K562 (cell line): ENCODE data around the gene SUCNR1. TPM values are rescaled to one million over a fixed set of nuclear protein-coding genes. Genes with fewer than 3 reads are reported as not detected.

Experiments
- ARID1B ChIP-seq: fragments of 450-650 bp; IDR thresholded peaks from 2 replicates; pipeline ENCODE4 v1.6.1; 2016; ENCODE audit warnings: antibody characterized with exemption, mild to moderate bottlenecking, inconsistent platforms
- BRF1 ChIP-seq: IDR thresholded peaks from 3 replicates; pipeline ENCODE4 v1.6.1; 2011; ENCODE audit warnings: borderline replicate concordance, mild to moderate bottlenecking; ENCODE audit not compliant: insufficient read length; ENCODE audit errors: extremely low read depth
- CREM ChIP-seq: IDR thresholded peaks from 2 replicates; pipeline ENCODE4 v1.6.1; 2014; ENCODE audit warnings: antibody characterized with exemption, low read depth
- EHMT2 ChIP-seq: fragments of 450-650 bp; IDR thresholded peaks from 2 replicates; pipeline ENCODE4 v1.6.1; 2018; ENCODE audit warnings: antibody characterized with exemption
- FOXJ2 ChIP-seq: fragments of 200-800 bp; sonication (Bioruptor generic); IDR thresholded peaks from 2 replicates; pipeline ENCODE4 v1.6.1; 2016; ENCODE audit warnings: missing genetic modification characterization, missing compliant biosample characterization
- FOXK1 ChIP-seq: sonication (generic); formaldehyde crosslinking; IDR thresholded peaks from 2 replicates; pipeline ENCODE4 v1.8.0; 2022; ENCODE audit warnings: missing genetic modification reagents, mild to moderate bottlenecking, borderline replicate concordance
- FOXM1 ChIP-seq, 2 experiments: fragments of 450-650 bp in 1 of 2; sonication (generic) in 1 of 2; formaldehyde crosslinking in 1 of 2; IDR thresholded peaks; 2 replicates each; pipeline versions ENCODE4 v1.6.1 to v1.9.0; 2017 to 2022; ENCODE audit warnings: low read depth in 2 of 2, mild to moderate bottlenecking in 2 of 2, missing genetic modification reagents in 1 of 2, moderate library complexity in 1 of 2
- HDAC3 ChIP-seq: fragments of 450-650 bp; IDR thresholded peaks from 2 replicates; pipeline ENCODE4 v1.6.1; 2018; ENCODE audit warnings: borderline replicate concordance, mild to moderate bottlenecking, moderate library complexity; ENCODE audit not compliant: partially characterized antibody
- KLF16 ChIP-seq: IDR thresholded peaks from 2 replicates; pipeline ENCODE4 v1.6.1; 2016; ENCODE audit warnings: antibody characterized with exemption
- KLF6 ChIP-seq: fragments of 250-450 bp; sonication (Bioruptor Pico); IDR thresholded peaks from 2 replicates; pipeline ENCODE4 v1.4.0; 2020; ENCODE audit warnings: mild to moderate bottlenecking, moderate library complexity, borderline replicate concordance
- PPARD ChIP-seq: fragments of 250-450 bp; sonication (Bioruptor Pico); IDR thresholded peaks from 2 replicates; pipeline ENCODE4 v1.8.0; 2022; ENCODE audit warnings: inconsistent platforms, mild to moderate bottlenecking, moderate library complexity
- PYGO2 ChIP-seq: fragments of 450-650 bp; IDR thresholded peaks from 2 replicates; pipeline ENCODE4 v1.6.1; 2016; ENCODE audit warnings: mild to moderate bottlenecking, missing genetic modification characterization, moderate library complexity, missing compliant biosample characterization
- SMAD2 ChIP-seq: fragments of 150-350 bp; IDR thresholded peaks from 2 replicates; pipeline ENCODE4 v1.6.1; 2014; ENCODE audit warnings: low read depth, mild to moderate bottlenecking, low read length
- TCFL5 ChIP-seq: fragments of 250-450 bp; sonication (Bioruptor Pico); conservative IDR thresholded peaks from 2 replicates; pipeline ENCODE4 v1.6.1; 2021; ENCODE audit warnings: mild to moderate bottlenecking, moderate library complexity, matching md5 sums
- TFE3 ChIP-seq: fragments of 450-650 bp; formaldehyde crosslinking; IDR thresholded peaks from 2 replicates; pipeline ENCODE4 v1.4.0; 2020; ENCODE audit warnings: mild to moderate bottlenecking, mixed read lengths
- ZBTB49 ChIP-seq: sonication (generic); formaldehyde crosslinking; IDR thresholded peaks from 2 replicates; pipeline ENCODE4 v1.8.0; 2022; ENCODE audit warnings: missing genetic modification reagents, mild to moderate bottlenecking, borderline replicate concordance
- ZHX1 ChIP-seq: fragments of 150-350 bp; conservative IDR thresholded peaks from 2 replicates; pipeline ENCODE4 v1.6.1; 2014; ENCODE audit warnings: low read length
- ZNF133 ChIP-seq: fragments of 250-450 bp; sonication (Bioruptor Pico); IDR thresholded peaks from 2 replicates; pipeline ENCODE4 v1.4.0; 2020; ENCODE audit warnings: mild to moderate bottlenecking
- ZNF274 ChIP-seq: IDR thresholded peaks from 2 replicates; pipeline ENCODE4 v1.6.1; 2011; ENCODE audit warnings: low read depth, mild to moderate bottlenecking, low read length, moderate library complexity, borderline replicate concordance
- ZNF3 ChIP-seq: fragments of 250-450 bp; sonication (Bioruptor Pico); IDR thresholded peaks from 2 replicates; pipeline ENCODE4 v1.5.0; 2021; ENCODE audit warnings: mild to moderate bottlenecking, moderate library complexity
- ZSCAN32 ChIP-seq: fragments of 450-650 bp; formaldehyde crosslinking; IDR thresholded peaks from 2 replicates; pipeline ENCODE4 v1.4.0; 2020; ENCODE audit warnings: mild to moderate bottlenecking, moderate library complexity
- ZZZ3 ChIP-seq: fragments of 450-650 bp; IDR thresholded peaks from 2 replicates; pipeline ENCODE4 v1.6.1; 2016; ENCODE audit warnings: antibody characterized with exemption, mild to moderate bottlenecking, moderate library complexity
- polyA plus RNA-seq, 8 experiments: library from polyadenylated mRNA; depleted of rRNA in 4 of 8; stranded (reverse) in 5 of 8; unstranded in 3 of 8; fragments of >200 nt; fragmentation: Nextera tagmentation in 2 of 8; fragmentation: Illumina TruSeq in 1 of 8; extraction: Ambion mirVana in 2 of 8; extraction: Trizol in 1 of 8; gene quantifications; 2 replicates each; pipeline versions ENCODE4 v1.2.1 to v1.2.3, GENCODE V29; 2011 to 2014; ENCODE audit warnings: inconsistent platforms in 1 of 8, missing spikeins in 1 of 8
- total RNA-seq, 7 experiments: library from RNA; depleted of rRNA in 6 of 7; stranded (reverse); fragments of >200 nt in 6 of 7; fragmentation: Illumina TruSeq in 2 of 7; extraction: Trizol in 2 of 7; gene quantifications; 2 replicates each; pipeline versions ENCODE4 v1.2.1 to v1.2.3, GENCODE V29; 2011 to 2021; ENCODE audit warnings: low replicate concordance in 1 of 7

Gene SUCNR1
- total and polyA plus RNA-seq, 9 of the 15 experiments (the other 6 are each of a cell fraction or from before 2014, with no cell fraction given), result 0.04 to 0.54 (median 0.13) TPM

- TF ChIP-seq ZBTB49 (CRISPR knock-in tag) (no peak), ZHX1 (no peak), KLF16 (no peak), PPARD (CRISPR knock-in tag) (no peak), BRF1 (no peak), FOXM1 (IDR thresholded peaks at IDR 0.05; ENCODE audit: low read depth) (peak; percentile 22; the same call in 1 of the 2 replicates), FOXM1 (CRISPR knock-in tag; IDR thresholded peaks at IDR 0.05; ENCODE audit: low read depth) (no peak), FOXJ2 (tag) (no peak), TFE3 (CRISPR knock-in tag) (no peak), ARID1B (peak; percentile 50; the same call in 1 of the 2 replicates), TCFL5 (no peak), SMAD2 (no peak), PYGO2 (tag) (no peak), HDAC3 (no peak), ZZZ3 (no peak), CREM (peak; percentile 82), EHMT2 (peak; percentile 87), ZNF133 (CRISPR knock-in tag) (no peak), FOXK1 (CRISPR knock-in tag) (no peak), KLF6 (CRISPR knock-in tag) (no peak), ZNF274 (no peak), ZNF3 (CRISPR knock-in tag) (no peak), ZSCAN32 (no peak)
Observed at GRCh38 chr3:151871639-151872468, 1.6 kb upstream of the SUCNR1 start (continued).
